Endothelial cell (in vitro differentiated cells): ENCODE data around the gene LY86. TPM values are rescaled to one million over a fixed set of nuclear protein-coding genes. Genes with fewer than 3 reads are reported as not detected.

Source experiments
- DNase-seq: peaks from one replicate; pipeline ENCODE4 v3.0.0; 2021; ENCODE audit warnings: low spot score
- H3K27ac Mint-ChIP-seq: one replicate; pipeline ENCODE4 v1.8.0; 2021; ENCODE audit warnings: mixed read lengths, inconsistent platforms; ENCODE audit not compliant: unreplicated experiment
- H3K27me3 Mint-ChIP-seq: one replicate; pipeline ENCODE4 v1.8.0; 2021; ENCODE audit warnings: mild to moderate bottlenecking, moderate library complexity, mixed read lengths, inconsistent platforms; ENCODE audit not compliant: unreplicated experiment
- H3K36me3 Mint-ChIP-seq: one replicate; pipeline ENCODE4 v1.8.0; 2021; ENCODE audit warnings: mild to moderate bottlenecking, low read depth, mixed read lengths, inconsistent platforms; ENCODE audit not compliant: unreplicated experiment
- H3K4me1 Mint-ChIP-seq: one replicate; pipeline ENCODE4 v1.8.0; 2021; ENCODE audit warnings: mild to moderate bottlenecking, mixed read lengths, inconsistent platforms; ENCODE audit not compliant: unreplicated experiment
- H3K4me3 Mint-ChIP-seq: one replicate; pipeline ENCODE4 v1.8.0; 2021; ENCODE audit warnings: mild to moderate bottlenecking, mixed read lengths, inconsistent platforms; ENCODE audit not compliant: unreplicated experiment
- H3K9me3 Mint-ChIP-seq: one replicate; pipeline ENCODE4 v1.8.0; 2021; ENCODE audit warnings: mixed read lengths, inconsistent platforms; ENCODE audit not compliant: unreplicated experiment
- total RNA-seq: library from RNA; stranded (reverse); fragmentation: NEBNext Ultra II Directional; extraction: Animal tissue kit (Norgen Biotek cat#: 25700); gene quantifications from one replicate; pipeline ENCODE4 v1.2.1, GENCODE V29; 2021; ENCODE audit not compliant: unreplicated experiment
- TF ChIP-seq, protein P1 (sequence below): fragments of 200-600 bp; sonication (generic); IDR thresholded peaks from one replicate; pipeline ENCODE4 v1.5.0; 2021; ENCODE audit warnings: antibody characterized with exemption; ENCODE audit not compliant: unreplicated experiment

Gene LY86
- total RNA-seq, 1 donor from 2014 or later, result not detected

DNA sequence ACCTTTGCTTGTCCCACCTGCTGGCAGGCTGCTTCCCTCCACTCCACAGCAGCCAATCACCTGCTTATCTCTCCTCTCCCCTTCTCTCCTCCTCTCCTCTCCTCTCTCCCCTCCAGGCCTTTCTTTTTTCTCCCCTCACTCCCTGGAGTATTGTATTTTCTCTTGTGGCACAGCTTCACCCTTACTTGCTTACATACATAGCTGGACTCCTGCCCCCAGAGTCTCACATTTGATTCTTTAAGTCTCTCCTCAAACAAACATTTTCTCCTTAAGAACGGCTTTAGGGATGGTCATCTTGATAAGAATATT is 3.6 kb upstream of the LY86 start:
- Mint-ChIP-seq H3K4me1 (no peaks in the 10 kb centered on the region), H3K27ac (no peak overlapping the region), H3K27me3 (no peaks in the 10 kb centered on the region), H3K36me3 (no peaks in the 10 kb centered on the region), H3K9me3 (no peaks in the 10 kb centered on the region), H3K4me3 (no peak overlapping the region)
- TF ChIP-seq, protein P1, sequence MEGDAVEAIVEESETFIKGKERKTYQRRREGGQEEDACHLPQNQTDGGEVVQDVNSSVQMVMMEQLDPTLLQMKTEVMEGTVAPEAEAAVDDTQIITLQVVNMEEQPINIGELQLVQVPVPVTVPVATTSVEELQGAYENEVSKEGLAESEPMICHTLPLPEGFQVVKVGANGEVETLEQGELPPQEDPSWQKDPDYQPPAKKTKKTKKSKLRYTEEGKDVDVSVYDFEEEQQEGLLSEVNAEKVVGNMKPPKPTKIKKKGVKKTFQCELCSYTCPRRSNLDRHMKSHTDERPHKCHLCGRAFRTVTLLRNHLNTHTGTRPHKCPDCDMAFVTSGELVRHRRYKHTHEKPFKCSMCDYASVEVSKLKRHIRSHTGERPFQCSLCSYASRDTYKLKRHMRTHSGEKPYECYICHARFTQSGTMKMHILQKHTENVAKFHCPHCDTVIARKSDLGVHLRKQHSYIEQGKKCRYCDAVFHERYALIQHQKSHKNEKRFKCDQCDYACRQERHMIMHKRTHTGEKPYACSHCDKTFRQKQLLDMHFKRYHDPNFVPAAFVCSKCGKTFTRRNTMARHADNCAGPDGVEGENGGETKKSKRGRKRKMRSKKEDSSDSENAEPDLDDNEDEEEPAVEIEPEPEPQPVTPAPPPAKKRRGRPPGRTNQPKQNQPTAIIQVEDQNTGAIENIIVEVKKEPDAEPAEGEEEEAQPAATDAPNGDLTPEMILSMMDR, result no peak
- DNase-seq, result no peak

DNA sequence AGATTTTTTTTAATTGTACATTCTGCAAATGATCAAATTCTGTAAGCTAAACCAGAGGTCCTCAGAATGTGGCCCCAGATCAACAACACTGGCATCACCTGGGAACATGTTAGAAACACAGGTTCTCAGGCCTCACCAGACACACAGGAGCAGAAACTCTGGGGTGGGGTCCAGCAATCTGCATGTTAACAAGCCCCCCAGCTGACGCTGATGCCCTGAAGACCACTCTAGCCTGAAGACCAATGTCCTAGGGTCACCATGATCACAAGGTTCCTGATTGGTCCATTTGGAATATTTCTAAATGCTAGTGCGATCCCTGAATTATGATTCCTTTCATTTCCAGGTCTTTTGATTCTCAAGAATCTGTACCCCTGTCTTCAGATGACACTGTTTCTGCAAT is 2.4 kb upstream of the LY86 start:
- H3K4me1 Mint-ChIP-seq, result no peaks in the 10 kb centered on the region
- H3K36me3 Mint-ChIP-seq, result no peaks in the 10 kb centered on the region
- no peak overlapping the region for H3K4me3 Mint-ChIP-seq
- no peaks in the 10 kb centered on the region for H3K9me3 Mint-ChIP-seq
- no peak overlapping the region for H3K27ac Mint-ChIP-seq
- H3K27me3 Mint-ChIP-seq, result no peaks in the 10 kb centered on the region
- TF ChIP-seq, protein P1, result no peak
- no peak for DNase-seq

DNA sequence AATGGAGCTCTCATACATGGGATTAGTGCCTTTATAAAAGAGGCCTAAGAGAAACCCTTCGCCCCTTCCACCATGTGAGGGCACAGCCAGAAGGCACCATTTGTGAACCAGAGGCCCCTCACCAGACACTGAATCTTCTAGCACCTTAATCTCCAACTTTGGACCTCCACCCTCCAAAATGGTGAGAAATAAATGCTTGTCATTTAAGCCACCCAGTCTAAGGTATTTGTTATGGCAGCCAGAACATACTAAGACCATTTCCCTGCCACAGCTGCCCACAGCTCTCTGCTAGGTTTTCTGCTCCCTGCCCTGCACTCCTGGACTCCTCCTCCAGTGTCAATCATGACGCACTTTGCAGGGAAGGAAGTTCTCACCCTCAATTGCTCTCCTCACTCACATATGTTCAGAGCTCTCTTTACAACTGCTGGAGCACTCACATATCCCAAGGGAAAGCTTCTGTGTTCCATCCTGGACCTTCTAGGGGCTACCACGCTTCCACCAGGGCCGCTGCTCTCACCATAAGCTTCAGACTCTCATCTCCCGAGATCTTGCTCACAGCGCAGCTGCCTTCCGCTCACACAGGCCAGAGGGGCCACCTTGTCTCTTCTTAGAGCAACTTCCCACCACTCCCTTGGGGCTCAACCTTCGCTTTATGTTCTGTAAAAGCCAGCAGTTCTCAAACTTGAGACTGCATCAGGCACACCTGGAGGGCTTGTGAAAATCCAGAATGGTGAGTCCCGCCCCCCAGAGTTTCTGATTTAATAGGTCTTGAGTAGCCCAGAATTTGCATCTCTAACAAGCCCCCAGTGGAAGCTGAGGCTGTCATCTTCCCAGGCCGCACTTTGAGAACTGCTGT is 1.6 kb upstream of the LY86 start:
- Mint-ChIP-seq H3K27me3 (no peaks in the 10 kb centered on the region), H3K4me1 (peaks cover 5% of the 10 kb centered on the region), H3K4me3 (no peak overlapping the region), H3K27ac (no peak overlapping the region), H3K9me3 (no peaks in the 10 kb centered on the region), H3K36me3 (no peaks in the 10 kb centered on the region)
- no peak for DNase-seq
- TF ChIP-seq, protein P1, result no peak

DNA sequence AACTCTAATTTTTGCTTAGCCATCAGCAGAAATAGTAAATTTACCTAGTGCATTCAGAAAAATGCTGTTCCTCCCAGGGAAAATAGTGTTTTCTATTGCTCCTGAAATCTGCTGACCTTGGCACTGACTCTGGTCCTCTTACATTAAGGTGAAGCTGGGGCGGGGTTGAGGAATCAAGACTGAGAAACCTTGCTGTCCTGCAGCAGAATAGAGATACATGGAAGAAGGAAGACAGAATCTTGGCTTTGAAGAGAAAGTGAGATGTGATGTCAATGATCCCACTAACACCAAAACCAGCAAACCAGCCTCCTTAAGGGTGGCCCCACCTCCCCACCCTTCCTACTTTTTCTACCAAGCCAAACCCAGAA is 840 bp upstream of the LY86 start:
- Mint-ChIP-seq H3K27me3 (no peaks in the 10 kb centered on the region), H3K4me1 (peaks cover 13% of the 10 kb centered on the region), H3K36me3 (no peaks in the 10 kb centered on the region), H3K27ac (no peak overlapping the region), H3K4me3 (no peak overlapping the region), H3K9me3 (no peaks in the 10 kb centered on the region)
- DNase-seq, result no peak
- TF ChIP-seq, protein P1, result no peak

DNA sequence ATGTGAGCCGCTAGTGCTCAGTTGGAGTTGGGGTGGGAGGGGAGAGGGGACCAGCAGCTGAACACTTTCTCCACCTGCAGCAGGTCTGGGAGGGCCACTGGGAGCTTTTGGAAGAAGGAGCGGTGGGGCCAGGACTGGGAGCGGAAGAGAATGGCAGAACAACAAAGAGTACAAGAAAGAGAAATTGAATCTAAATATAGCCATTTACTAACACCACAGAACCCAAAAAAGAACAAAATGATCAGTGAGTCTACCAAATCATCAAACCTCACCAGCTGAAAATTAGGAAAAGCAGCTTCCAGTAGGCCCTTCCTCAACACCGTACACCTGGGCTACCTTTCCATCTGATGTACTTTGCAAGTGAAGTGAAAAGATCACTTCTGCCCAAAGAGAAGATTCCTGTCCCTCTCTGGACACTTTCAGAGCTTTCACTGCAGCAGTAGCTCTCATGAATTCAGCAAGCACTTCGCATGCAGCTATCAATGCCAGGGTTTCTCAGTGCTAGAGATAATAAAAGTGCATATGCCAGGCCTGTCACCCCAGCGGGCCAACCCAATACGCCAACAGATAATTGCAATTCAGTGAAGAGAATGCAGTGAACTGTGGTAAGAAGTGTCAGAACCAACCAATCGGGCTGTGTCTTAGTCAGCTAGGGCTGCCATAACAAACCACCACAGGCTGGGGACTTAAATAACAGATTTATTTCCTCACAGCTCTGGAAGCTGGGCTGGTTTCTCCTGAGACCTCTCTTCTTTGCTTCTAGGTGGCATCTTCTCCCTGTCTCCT is 597 bp downstream of the LY86 start:
- no peak for DNase-seq
- Mint-ChIP-seq H3K36me3 (no peaks in the 10 kb centered on the region), H3K27me3 (no peaks in the 10 kb centered on the region), H3K4me1 (peaks cover 20% of the 10 kb centered on the region), H3K27ac (no peak overlapping the region), H3K9me3 (no peaks in the 10 kb centered on the region), H3K4me3 (no peak overlapping the region)
- TF ChIP-seq, protein P1, result no peak
